GM20000 (cell line): ENCODE results near the gene CNOT8.
"Not testable (repeated sequence)": the region's sequence is repeated elsewhere in the genome, so short reads cannot be mapped to it uniquely, and the experiment has no call there.

Source experiments
- DNase-seq: peaks from one replicate; pipeline ENCODE4 v3.0.0; 2012; ENCODE audit warnings: low spot score
- CTCF ChIP-seq: IDR thresholded peaks from 2 replicates; pipeline ENCODE4 v1.5.1; 2012; ENCODE audit warnings: mild to moderate bottlenecking, control low read depth; ENCODE audit errors: extremely low read depth, missing control alignments

Gene CNOT8

DNA sequence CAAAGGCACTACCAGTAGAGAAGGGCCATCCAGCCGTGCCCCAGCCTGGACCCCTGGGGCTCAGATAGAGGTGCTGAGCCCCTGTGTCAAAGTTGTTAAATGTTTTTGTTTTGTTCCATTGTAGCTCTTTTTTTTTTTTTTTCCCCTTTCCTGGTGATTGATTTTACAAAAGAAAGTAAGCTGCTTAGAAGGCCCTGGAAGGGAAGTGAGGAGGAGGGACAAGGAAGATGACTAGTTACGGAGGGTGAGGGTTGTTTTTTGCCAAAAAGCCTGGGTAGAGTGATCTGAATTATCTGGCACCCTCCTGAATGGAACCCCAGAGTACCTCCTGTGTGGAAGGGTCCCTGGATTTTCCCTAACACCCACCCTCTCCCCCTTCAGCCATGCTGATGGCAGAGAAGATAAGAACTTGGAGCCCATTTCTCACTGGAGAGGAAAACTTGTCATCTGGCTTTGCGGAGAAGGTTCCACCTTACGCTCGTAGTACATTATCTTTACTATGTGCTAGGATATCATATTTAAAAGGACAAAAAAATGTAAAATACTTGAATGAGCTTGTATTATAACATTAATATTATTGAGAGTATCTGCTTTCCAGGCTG is 41.4 kb upstream of the CNOT8 start:
- DNase-seq = no peak
- TF ChIP-seq CTCF = no peak

- no peak for TF ChIP-seq CTCF
- DNase-seq = no peak
Measured at GRCh38 chr5:154817815-154818214, 40.6 kb upstream of the CNOT8 start.

DNA sequence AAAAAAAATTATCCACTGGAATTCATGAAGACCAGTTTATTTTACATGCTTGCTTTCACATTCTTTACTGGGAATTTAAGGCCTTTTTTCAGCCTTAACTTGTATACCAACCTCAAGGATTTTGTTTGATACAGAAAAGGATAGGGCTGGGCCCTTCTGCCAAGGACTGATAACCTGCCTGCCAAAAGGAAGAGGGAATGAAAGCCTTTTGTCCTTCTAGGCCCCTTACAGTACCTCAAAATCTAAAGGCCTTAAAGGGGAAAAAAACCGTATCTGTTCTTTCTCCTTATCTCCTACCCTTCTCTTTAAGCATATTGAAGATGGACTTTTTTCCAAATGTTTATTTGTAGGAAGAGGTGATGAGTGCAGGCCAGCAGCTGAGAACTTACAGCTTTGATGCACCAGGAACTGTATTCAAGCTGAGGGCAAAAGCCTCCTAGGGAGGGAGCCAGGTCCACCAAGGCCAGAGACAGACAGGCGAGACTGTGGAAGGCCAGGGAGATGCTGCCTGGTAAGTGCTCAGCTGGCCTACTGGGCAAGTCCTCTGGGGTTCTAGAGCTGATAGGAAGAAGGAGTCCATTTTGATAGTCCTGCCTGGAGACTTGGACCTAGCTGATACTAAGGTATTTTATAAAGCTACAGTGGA is 39.8 kb upstream of the CNOT8 start:
- no peak for DNase-seq
- TF ChIP-seq CTCF = no peak

GRCh38 chr5:154819546-154819945 is 38.9 kb upstream of the CNOT8 start:
- no peak for TF ChIP-seq CTCF
- DNase-seq = no peak

- TF ChIP-seq CTCF = no peak
- DNase-seq = no peak
Measured at GRCh38 chr5:154820383-154820782, 38.0 kb upstream of the CNOT8 start.

DNA sequence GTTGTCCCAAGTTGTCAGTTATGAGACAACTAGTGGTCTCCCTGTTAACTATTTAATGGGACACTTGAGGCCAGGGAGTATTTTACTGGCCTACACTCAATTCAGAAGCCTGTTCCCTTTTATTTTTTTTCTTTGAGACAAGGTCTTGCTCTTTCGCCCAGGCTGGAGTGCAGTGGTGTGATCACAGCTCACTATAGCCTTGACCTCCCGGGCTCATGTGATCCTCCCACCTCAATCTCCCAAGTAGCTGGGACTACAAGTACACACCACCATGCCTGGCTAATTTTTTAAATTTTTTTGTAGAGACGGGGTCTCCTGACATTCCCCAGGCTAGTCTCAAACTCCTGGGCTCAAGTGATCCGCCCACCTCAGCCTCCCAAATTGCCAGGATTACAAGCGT is 35.5 kb upstream of the CNOT8 start:
- not testable (repeated sequence) for DNase-seq

DNA sequence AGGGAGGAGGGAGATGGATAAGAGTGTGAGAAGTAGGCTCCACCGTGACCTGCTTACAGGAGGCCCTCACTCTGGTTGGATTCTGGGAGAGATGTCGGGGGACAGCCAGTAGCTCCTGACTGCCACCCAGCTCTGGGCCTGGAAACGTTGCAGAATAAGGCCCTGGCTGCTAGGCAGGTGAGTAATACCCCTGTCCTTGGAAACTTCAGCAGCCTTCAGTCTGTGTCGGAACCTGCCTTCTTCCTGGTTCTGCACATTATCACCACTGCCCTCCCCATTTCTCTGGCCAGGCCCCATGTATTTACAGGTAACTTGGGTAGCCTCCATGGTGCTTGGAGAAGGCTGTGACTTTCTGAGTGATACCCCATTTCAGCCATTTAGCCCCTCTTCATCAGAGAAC is 34.8 kb upstream of the CNOT8 start:
- TF ChIP-seq CTCF = no peak
- no peak for DNase-seq

GRCh38 chr5:154824070-154824469 is 34.4 kb upstream of the CNOT8 start:
- TF ChIP-seq CTCF = no peak
- no peak for DNase-seq
